UCSD-AML1 (cell line): ENCODE results near the gene TBRG1.

ENCODE experiments used
- DNase-seq: peaks from one replicate; lab custom pipeline; 2025; ENCODE audit not compliant: unreplicated experiment; lab: John Stamatoyannopoulos, UW

The TBRG1 gene

DNA sequence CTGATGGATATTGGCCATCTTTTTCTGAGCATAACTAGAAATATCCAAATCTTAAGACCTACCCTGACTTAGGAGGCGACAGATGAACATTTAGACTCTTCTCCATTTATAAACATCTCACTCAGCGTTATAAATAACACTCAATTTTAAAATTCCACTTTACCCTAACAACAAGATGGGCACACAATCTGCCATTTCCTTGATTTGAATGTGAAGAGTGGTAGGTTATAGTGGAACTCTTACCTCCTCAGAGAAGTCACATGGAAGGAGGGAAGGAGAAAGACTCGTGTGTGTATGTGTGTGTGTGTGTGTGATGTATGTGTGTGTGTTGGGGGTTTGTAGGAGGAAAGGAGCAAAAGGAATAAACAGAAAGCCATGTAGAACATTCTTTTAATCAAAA lies 35.8 kb downstream of the TBRG1 start:
- no peak for DNase-seq

DNA sequence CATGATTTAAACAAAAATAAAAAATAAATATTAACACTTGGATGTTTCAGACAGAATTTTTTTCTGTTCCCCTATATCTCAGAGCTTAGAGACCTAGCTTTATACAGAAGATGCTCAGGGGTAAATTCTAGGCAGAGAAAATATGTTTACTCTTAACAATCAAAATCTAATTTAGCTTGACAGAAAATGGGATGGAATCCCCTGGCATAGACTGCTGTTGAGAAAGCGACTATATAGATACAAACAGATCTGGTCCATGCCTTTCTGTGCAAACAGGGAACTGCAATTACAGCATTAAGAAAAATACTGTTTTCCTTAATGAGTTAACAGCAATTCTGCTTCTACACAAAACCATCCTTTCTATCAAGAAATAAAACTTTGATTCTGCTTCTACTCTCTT lies 36.3 kb downstream of the TBRG1 start:
- DNase-seq = no peak

DNA sequence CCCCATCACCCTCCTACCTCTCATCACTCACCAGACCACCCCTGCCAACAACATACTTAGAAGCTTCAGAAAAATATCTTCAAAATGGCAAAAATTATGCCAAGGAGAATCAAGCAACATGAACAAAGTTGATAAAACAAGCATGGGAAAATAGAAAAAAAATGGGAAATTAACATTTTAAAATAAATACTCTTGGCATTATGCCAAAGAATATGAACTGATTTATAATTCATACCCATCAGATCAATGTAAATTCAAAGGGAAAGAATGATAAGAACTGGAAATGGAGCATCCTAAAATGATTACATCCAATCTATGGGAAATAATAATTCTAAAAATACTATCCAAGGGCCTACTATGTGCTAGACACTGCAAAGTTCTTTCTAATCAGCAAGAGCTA lies 38.9 kb downstream of the TBRG1 start:
- no peak for DNase-seq

DNA sequence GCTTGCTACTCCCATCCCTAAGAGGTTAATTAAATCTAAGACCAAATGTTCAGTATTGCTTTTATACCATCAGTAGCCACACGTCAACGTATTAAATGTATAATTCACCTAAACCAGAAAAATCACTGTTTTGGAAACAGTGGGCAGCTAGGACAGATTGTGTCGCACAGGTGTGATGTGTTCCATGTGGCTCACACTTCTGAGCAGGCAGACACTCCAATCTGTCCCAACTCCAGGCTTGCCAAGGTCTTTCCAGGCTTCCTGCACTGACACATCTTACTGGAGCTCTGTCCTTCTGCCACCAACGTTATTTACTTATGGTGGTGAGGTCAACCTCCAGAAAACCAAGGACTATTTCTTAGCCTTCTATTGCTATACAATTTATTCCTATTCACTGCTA lies 39.4 kb downstream of the TBRG1 start:
- DNase-seq = no peak

DNA sequence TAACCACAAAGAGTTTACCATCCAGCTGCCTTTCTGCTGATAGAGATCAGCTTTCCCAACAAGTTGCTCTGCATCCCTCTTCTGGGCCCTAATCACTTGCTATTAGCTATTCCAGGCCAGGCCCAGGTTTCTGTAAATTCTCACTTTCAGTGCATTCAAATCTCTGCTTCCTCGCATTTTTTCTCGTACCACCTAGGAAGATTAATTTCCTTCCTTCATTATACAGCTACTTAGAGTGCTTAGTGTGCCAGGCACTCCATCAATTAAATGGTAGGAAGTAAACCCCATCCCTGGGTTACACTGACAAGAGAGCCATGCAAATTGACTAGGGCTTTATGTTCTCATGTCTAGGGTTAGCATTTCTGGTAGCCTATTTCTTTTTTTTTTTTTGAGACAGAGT lies 41.2 kb downstream of the TBRG1 start:
- no peak for DNase-seq

DNA sequence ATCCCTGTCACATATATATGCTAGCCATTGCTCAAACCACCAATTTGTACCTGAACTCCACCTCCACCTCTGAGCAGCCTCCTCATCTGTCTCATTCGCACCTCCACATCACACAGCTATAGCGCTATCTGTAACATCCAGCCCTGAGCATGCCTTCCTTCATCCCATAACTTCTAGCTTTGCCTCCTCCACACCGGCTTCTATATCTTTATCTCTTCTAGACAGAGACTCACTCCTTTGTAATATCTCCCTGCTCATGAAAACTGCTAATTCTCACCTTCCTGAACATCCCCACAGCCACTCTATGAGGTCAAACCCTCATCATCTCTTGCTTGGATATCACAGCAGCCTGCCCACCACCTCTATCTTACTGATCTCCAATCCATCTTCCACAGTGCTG lies 44.9 kb downstream of the TBRG1 start:
- no peak for DNase-seq

DNA sequence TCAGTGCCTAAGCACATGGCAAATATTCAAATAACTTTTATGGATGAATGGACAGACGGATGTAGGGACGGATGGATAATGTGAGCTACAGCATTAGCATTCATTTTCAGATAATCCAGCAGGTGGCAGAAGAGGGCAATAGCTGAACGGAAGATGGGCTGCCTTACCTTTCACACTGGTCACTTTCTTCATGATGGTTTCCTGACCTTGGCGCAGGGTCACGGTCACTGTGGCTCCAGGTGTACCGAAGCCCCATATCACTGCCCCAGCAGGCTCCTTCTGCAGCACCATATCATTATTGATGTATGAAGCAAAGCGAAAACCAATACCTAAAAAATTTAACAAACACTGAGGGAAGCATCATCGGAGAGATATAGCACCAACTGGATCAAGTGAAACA lies 46.5 kb downstream of the TBRG1 start:
- DNase-seq = peak; percentile 27

DNA sequence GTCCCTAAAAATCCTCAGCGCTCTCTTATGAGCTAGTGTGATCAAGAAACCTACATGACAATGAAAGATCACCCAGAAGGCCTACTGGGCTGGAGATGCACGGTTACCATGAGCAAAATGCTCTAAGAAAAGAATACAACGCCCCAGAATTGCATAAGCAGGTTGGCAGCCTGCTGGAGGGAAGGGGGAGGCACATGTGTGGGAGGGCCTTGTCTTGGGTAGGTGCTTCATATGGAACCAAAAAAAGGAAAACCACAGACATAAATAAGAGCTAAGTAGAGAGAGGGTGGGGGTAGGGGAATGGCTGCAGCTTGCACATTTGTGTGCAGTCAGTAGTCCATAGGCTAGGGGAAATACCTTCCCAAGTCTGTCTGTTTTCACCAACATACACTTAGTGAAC lies 48.1 kb downstream of the TBRG1 start:
- DNase-seq = peak; percentile 80

DNA sequence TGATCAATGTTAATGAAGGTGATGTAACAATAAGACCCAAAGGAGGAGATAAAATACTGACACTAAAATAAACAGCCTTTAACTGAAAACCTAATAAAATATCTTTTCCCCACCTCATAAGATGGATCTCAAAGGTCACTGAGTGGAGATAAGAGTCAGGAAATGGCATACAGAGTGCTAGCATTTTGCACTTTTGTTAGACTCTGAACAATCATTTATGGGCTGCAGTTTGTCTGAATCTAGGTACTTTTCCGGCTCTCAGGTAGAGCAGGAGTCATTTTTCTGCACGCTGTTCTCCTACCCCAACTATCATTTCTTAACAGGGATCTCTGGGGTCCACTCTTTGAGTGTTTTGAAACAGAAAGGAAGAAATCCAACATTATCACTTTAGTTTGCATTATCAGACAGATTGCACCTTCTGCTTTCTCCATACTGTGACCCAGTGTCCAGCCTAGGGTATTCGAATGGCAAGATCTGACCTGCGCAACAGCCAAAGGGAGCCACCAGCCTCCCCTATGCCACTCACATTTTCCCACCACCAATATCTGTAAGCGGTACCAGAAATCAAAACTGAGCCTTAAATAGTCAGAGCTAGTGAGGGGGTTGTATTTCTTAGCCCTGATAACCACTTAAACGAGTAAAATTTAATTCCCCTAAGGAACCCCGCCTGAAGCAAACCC lies 50.0 kb downstream of the TBRG1 start:
- no peak for DNase-seq

DNA sequence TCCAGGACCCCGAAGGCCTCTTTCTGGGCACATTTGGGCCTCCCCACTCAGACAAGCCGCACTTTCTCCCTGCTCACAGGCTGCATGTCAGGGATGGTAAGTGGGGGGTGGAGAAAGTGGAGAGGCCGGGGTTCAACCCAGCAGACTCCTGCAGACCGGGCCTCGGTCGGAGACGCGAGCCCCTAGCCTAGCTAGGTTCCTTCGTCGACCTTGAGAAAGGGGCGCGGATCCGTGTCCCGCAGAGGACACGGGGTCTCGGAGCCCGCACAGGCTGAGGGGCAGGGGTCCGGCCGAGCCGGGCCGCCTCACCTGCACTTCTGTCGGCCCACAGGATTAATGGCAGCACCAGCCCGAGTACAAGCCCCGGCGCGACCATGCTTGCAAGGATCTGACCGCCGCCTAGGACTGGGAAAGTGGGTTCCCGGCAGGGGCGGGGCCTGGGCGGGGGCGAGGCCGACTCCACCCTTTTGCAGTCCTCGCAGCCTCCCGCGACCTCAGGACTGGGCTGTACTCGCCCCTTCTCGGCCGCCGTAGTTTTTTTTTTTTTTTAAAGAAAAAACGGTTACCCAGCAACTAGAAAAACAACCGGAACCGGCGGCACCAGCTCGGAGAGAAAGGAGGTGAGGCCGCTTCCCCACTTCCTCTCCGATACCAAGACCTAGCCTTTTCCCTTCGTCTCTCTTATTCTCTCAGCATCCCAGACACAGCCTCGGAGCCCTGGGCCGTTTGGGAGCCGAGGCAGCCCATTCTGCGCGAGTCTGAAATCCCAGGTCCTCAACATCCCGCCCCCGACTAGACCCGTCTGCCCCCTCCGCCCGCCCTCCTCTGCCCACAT lies 50.9 kb downstream of the TBRG1 start, which contains the start of the genes SIAE and SPA17:
Gene SIAE (minus strand): TSS at position 407 of the 835 bp plus-strand sequence. CDS start 31 bp downstream, at position 376.
Gene SPA17 (plus strand): TSS at position 572 of the 835 bp plus-strand sequence. CDS start 1,361 bp downstream, outside the sequence.
- DNase-seq = peak; percentile 93

DNA sequence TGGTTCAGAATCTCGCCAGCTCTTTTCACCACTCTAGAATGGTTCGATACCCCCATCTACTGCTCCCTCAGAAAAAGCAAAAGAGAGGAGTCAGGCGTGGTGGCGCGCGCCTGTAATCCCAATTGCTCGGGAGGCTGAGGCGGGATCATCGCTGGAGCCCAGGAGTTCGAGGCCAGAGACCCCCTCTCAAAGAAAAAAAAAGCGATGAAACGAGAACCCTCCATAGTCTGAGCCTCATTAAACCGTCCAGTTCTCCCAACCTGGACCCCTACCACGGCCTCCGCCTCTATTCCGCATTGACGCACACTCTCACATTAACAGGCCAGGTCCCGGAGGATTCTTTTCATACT lies 51.5 kb downstream of the TBRG1 start:
- DNase-seq = no peak

DNA sequence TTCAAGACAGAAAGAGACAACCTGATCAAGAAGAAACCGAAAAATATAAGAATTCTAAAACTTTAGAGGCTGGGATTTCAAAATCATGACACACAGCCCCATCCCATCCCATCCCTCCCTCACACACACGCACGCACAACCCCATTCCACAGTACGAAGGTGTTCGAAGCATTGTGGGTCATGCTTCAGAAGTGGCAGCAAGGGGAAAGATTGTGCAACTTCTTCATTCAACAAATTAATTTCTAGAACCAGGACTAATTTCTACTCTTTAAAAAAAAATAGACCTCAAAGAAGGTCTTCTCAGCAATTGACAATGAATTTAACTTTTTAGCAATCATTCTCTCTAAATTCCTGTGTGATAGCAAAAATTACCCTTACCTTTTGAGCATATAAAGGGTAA lies 51.9 kb downstream of the TBRG1 start:
- DNase-seq = no peak

DNA sequence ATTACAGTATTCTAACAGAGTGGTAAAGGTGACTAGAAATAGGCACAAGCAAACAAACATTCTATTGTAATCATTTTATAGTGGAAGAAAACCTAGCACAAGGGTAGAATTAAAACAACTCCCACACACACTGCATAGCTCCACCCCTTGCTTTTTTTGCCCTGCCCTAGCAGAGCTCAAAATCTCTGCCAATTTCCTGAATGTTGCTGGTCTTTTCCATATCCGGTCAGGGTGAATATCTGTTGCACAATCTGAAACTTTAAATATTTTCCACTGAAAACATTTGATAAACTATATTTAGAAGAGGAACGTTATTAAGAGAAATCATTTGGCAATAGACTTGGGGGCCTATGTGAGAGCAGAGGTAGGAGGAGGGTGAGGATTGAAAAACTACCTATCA lies 53.7 kb downstream of the TBRG1 start:
- peak; percentile 15 for DNase-seq

DNA sequence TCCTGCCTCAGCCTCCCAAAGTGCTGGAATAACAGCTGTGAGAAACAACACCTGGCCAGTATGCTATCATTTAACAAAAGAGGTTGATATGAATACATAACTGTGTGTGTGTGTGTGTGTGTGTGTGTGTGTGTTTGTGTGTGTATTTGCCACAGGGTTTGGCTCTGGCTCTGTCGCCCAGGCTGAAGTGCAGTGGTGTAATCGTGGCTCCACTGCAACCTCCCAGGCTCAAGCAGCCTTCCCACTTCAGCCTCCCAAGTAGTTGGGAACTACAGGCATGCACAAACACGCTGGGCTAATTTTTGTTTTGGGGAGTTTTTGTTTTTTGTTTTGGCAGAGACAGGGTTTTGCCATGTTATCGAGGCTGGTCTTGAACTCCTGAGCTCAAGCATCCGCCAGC lies 55.8 kb downstream of the TBRG1 start:
- no peak for DNase-seq

DNA sequence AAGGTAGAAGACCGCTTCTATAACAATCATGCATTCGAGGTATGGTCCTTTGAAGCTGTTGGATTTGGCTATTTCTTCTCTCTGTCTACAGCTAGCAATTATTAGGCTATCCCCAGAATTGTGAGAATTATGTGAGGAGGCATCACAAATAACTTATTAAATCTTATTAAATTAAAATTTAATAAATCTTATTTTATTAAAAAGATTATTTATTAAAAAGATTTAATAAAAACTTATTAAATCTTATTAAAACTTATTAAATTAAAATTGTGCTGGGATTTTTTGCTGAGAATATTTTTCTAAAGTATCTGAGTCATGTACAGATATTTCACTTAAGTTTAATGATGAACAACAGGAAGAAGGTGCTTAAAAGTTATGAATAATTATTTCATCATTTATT lies 58.8 kb downstream of the TBRG1 start:
- DNase-seq = no peak

DNA sequence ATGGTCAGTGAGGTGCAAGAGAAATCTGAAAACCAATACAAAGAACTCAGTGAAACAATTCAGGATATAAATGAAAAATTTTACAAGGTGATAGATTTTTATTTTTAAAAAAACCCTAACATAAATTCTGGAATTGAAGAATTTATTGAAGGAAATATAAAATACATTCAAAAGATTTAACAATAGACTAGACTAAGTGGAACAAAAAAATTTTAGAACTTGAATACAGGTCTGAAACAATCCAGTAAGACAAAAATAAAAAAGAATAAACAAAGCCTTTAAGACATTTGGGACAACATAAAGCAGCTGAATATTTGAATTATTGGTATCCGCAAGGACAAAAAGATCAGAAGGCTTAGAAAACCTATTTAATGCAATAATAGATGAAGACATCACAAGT lies 59.8 kb downstream of the TBRG1 start:
- DNase-seq = no peak
